Peyer's patch (tissue), 4 donors: Measurements from ENCODE around the gene ICE2.

Source experiments
- POLR2A ChIP-seq, 2 donors: fragments of 450-650 bp; IDR thresholded peaks; one replicate each; pipeline ENCODE4 v1.5.1; 2017; ENCODE audit warnings: antibody characterized with exemption in 2 of 2, mild to moderate bottlenecking in 2 of 2, moderate library complexity in 2 of 2
- TF ChIP-seq, protein P1 (sequence below), 6 experiments: fragments of 450-650 bp in 4 of 6; fragments of 200-600 bp in 2 of 6; sonication (generic) in 1 of 6; IDR thresholded peaks; one replicate each; pipeline ENCODE4 v1.5.1; 2017 to 2019; ENCODE audit warnings: antibody characterized with exemption in 6 of 6, mild to moderate bottlenecking in 3 of 6, moderate library complexity in 1 of 6

DNA sequence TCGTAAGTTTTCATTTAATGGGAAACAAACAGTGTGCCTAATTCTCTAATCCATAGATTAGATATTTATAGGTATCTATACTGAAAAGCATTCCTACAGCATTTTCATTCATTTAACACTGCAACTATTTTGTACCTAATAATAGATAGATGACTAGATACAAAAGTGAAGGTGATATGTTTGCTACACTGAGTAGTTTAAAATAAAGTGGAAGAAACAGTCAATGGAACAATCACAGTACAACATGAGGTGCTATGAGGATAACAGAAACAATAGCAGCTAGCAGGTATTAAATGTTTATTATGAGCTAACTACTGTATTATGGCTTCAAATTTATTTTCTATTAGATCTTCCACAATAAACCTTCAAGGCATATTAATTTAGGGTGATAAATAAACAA, 50.0 kb downstream of the ICE2 start:
- no peak for TF ChIP-seq POLR2A (IDR thresholded peaks at IDR 0.05)
- TF ChIP-seq, protein P1, sequence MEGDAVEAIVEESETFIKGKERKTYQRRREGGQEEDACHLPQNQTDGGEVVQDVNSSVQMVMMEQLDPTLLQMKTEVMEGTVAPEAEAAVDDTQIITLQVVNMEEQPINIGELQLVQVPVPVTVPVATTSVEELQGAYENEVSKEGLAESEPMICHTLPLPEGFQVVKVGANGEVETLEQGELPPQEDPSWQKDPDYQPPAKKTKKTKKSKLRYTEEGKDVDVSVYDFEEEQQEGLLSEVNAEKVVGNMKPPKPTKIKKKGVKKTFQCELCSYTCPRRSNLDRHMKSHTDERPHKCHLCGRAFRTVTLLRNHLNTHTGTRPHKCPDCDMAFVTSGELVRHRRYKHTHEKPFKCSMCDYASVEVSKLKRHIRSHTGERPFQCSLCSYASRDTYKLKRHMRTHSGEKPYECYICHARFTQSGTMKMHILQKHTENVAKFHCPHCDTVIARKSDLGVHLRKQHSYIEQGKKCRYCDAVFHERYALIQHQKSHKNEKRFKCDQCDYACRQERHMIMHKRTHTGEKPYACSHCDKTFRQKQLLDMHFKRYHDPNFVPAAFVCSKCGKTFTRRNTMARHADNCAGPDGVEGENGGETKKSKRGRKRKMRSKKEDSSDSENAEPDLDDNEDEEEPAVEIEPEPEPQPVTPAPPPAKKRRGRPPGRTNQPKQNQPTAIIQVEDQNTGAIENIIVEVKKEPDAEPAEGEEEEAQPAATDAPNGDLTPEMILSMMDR (IDR thresholded peaks at IDR 0.05): no peak
